ENCODE measurements around the gene C11orf24.
A peak's percentile ranks its signal among the peaks of the same experiment; 100 is the strongest.

The C11orf24 gene

DNA sequence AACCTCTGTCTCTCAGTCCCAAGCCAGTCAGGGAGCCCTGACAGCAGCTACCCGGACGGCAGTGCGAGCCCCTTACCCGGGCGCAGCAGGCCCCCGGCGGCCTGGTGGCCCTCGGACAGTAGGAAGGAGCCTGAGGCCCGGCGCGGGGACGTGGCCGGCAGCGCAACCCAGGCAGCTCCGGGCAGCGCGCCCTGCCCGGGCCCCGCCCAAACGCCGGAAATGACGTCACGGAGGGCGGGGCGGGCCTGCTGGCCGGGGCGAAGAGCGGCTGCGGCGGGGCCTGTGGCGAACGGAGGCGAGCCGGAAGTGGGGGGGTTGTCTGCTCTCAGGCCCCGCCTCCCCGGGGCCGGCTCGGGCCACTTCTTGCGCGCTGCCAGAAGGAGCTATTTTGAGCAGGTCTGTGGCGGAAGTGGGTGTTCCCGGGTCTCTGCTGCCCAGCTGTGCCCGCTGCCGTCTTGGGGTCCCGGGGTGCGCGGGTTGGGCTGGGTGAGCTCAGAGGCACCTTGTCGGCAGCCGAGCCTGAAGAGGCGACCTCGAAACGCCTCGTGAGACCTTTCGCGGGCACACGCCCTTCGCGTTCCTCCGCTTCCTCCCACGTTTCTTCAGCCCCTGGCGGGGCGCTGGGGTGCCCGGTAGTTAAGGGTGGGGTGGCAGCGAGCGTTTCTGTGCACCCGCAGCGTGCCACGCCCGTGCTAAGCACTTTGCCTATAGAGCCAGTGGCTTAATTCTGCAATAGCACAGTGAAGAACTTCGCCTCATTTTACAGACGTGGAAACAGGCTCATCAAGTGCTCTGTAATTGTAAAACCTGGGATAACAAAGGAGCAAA lies at the start of gene C11orf24:
TSS of gene C11orf24 (minus strand) at position 193 of the 828 bp plus-strand sequence. CDS start 8,206 bp downstream, outside the sequence.
- Histone ChIP-seq H3K9me3 (ENCODE audit: control insufficient read depth, low read length) (no peaks in the 10 kb centered on the region), H3K4me1 (ENCODE audit: control insufficient read depth, insufficient read depth, low read length) (peaks cover 23% of the 10 kb centered on the region), H3K9ac (ENCODE audit: low read length) (peak within 1 kb of the TSS; percentile 97)

DNA sequence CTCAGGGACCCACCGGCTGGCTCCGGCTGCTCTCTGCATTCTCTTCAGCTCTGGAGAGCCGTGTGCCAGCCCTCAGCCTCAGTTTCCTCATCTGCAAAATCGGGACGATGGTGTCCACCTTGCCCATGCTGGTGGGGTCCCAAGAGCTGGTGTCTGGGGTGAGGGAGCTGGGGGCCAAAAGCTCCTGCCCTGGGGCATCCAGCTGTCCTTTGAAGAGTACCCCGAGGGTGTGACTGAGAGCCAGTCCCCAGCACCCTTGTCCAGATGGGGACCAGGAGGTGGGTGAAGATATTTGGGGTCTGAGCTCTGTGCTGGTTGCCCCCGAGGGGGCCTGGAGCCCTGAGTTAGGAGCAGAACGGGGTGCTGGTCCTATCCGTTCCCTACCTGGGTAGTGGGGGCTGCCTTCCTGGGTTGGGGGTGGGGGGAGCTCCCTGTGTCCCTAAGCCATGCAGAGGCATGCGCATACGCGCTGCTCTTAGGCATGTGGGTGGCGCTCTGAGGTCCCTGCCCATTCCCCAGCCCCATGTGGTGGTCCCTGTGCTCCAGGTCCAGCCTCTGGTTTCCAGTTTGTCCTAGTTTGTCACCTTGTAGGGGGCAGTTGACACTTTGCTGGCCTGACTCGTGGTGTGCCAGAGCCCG lies 45.5 kb upstream of the C11orf24 start:
- no peak overlapping the region for H3K4me3 ChIP-seq (ENCODE audit: low read length)
- no peaks in the 10 kb centered on the region for H3K9me3 ChIP-seq (ENCODE audit: control insufficient read depth, low read length)
- no peaks in the 10 kb centered on the region for H3K36me3 ChIP-seq (ENCODE audit: control insufficient read depth, insufficient read depth, low read length, severe bottlenecking)
- peaks cover 39% of the 10 kb centered on the region for H3K4me1 ChIP-seq (ENCODE audit: control insufficient read depth, insufficient read depth, low read length)
- no peaks in the 10 kb centered on the region for H3K27me3 ChIP-seq (replicated peaks; ENCODE audit: control insufficient read depth, insufficient read depth, low read length)
- peak overlapping the region; percentile 29 for H3K9ac ChIP-seq (ENCODE audit: low read length)
- no peak for DNase-seq (ENCODE audit: low read depth)

More for the DNA sequence above, at the start of gene C11orf24:
- Histone ChIP-seq H3K4me3 (ENCODE audit: low read length) (peak within 1 kb of the TSS; percentile 97), H3K36me3 (ENCODE audit: control insufficient read depth, insufficient read depth, low read length, severe bottlenecking) (peaks cover 12% of the 10 kb centered on the region), H3K27me3 (replicated peaks; ENCODE audit: control insufficient read depth, insufficient read depth, low read length) (no peaks in the 10 kb centered on the region)
- DNase-seq (ENCODE audit: low read depth), result peak; percentile 98

DNA sequence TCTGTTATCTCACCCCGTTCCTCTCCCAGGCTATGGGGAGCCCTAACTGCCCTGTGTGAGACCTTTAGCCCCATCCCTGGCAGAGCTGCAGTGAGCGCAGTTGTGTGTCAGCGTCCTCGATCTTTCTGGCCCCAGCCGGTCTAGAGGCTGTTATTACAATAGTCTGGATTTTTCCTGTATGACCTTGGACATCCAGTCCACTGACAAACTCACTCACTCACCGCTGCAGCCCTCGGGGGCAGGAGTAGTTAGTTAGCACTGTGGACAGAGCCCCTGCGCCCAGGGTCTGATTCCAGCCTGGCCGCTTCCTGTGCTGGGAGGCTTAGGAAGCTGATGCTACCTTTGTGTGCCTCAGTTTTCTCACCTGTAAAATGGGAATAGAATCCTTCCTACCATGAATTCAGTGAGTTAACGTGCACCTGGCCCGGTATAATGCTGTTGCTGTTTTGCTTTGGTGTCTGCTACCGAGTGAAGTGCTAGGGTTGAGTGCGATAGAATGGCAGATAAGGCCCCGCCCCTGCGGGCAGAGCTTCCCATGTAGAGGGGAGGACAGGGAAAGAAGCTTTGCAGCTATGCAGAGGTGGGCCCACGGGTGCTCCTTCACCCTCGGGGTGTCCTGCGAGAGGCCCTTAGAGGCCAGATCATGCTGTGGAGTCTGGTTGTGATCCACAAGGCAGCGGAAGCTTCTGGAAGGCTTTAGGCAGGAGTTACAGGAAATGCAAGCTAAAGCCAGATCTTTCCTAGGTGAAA lies 43.6 kb upstream of the C11orf24 start:
- Histone ChIP-seq H3K27me3 (replicated peaks; ENCODE audit: control insufficient read depth, insufficient read depth, low read length) (no peaks in the 10 kb centered on the region), H3K9ac (ENCODE audit: low read length) (peak overlapping the region; percentile 85), H3K9me3 (ENCODE audit: control insufficient read depth, low read length) (no peaks in the 10 kb centered on the region), H3K4me1 (ENCODE audit: control insufficient read depth, insufficient read depth, low read length) (peaks cover 31% of the 10 kb centered on the region), H3K4me3 (ENCODE audit: low read length) (peak overlapping the region; percentile 86), H3K36me3 (ENCODE audit: control insufficient read depth, insufficient read depth, low read length, severe bottlenecking) (no peaks in the 10 kb centered on the region)
- no peak for DNase-seq (ENCODE audit: low read depth)

DNA sequence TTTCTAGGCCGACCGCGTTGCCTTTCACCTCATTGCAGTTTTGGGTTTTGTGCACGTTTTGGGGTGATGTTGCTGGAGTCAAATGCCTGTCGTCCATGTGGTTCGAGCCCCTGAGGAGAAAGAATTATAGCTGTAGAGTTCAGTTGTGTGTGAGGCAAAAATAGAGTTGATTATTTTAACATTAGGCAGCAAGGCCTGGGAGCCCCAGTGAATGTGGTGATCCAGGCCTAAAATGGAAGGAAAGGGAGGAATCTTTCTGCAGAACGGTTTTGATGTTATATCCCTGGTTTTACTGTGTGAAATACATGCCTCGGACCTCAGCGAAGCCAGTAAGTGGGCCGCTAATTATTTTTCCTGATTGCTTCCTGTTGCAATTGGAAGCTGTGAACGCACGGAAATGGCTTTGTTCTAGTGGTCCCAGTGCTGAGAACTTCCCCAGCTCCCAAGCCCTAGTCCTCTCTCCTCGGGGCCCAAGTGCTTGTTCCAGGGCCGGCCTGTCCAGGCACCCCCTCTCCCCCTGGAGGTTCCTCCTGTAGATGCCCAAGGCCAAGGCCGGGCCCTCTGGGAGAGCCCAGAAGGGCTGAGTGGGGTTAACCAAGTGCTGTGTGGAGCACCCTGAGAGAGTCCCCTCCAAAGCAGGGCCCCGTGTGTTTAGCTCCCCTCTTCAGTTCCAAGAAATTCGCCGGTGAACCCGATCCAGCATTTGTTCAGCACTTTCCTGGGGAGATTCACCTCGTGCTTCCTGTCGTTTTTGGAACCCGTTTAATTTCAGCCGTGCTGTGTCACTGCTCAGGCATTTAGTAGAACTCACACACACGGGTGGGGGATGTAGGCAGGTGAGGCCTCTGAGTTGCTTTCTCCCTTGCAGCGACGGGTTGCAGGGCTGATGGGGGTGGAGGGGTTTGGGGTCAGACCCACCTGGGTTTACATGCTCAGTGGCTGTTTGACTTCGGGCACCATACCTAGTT lies 42.7 kb upstream of the C11orf24 start:
- Histone ChIP-seq H3K4me3 (ENCODE audit: low read length) (peak overlapping the region; percentile 86), H3K9ac (ENCODE audit: low read length) (peak overlapping the region; percentile 85), H3K9me3 (ENCODE audit: control insufficient read depth, low read length) (no peaks in the 10 kb centered on the region), H3K36me3 (ENCODE audit: control insufficient read depth, insufficient read depth, low read length, severe bottlenecking) (no peaks in the 10 kb centered on the region), H3K27me3 (replicated peaks; ENCODE audit: control insufficient read depth, insufficient read depth, low read length) (no peaks in the 10 kb centered on the region), H3K4me1 (ENCODE audit: control insufficient read depth, insufficient read depth, low read length) (peaks cover 31% of the 10 kb centered on the region)
- DNase-seq (ENCODE audit: low read depth), result no peak

DNA sequence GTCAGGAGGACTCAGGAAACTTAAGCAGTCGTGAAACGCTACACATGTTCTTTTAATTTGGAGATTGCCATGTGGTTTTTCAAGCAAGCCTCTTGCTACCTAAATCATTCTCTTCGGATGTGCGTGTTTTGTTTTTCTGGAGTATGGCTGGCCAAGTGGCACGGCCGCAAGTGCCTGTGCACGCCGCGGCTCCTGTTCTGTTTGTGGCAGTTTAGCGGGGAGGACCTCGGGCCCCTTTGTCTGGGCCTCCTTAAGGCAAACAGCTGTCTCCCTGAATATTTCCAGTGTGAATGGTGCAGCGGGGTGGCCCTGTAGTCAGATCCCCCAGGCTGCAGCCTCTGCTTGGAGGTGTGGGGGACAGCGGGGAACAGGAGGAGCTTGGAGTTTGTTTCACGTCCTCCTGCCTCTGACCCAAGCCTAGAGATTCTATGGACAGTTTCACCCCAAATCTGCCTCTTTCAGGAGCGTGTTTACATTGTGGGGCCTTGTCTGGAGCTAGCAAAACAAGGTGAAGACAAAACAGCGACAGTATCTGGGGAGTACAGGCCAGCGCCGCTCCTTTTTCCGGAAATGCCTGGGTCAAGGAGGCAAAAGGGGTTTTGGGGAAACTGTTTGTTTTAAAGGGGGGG lies 41.9 kb upstream of the C11orf24 start:
- peak overlapping the region; percentile 85 for H3K9ac ChIP-seq (ENCODE audit: low read length)
- H3K36me3 ChIP-seq (ENCODE audit: control insufficient read depth, insufficient read depth, low read length, severe bottlenecking), result no peaks in the 10 kb centered on the region
- no peaks in the 10 kb centered on the region for H3K9me3 ChIP-seq (ENCODE audit: control insufficient read depth, low read length)
- H3K27me3 ChIP-seq (replicated peaks; ENCODE audit: control insufficient read depth, insufficient read depth, low read length), result no peaks in the 10 kb centered on the region
- DNase-seq (ENCODE audit: low read depth), result peak; percentile 65
- peaks cover 31% of the 10 kb centered on the region for H3K4me1 ChIP-seq (ENCODE audit: control insufficient read depth, insufficient read depth, low read length)
- peak overlapping the region; percentile 86 for H3K4me3 ChIP-seq (ENCODE audit: low read length)

DNA sequence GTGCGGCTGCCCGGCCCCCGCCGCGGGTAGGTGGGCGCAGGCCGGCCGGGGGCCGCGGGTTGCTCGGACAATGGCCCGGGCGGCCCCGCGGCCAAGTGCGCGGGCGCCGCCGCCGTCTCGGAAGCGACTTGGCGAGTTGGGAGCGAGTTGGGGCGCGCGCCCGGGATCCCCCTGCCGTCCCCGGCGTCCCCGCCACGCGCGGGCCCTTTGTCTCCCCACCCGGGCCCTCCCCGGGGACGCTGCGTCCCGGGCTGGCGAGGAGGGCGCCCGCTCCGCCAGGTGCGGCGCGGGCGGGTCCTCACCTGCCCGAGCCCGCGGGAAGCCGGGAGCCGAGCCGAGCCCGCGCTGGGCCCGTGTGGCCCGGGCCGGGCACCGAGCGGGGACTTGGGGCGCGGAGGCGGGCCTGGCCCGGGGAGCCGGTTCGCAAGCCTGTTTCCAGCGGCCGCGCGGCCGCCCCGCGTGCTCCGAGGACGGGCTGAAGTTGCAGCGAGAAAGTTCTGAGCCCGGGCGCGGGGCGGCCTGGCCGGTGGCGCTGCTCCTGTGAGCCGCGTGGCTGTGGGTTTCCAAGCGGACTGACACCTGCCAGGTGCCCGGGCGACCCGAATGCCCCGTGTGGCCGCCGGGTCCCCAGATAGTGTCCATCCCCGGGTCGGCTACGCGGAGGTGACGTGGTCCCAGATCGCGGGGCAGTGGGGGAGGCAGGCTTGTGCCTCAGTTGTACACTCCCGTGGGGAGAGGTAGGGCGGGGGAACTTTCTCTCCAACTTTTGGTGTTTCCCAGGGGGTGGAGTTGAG lies 41.2 kb upstream of the C11orf24 start:
- Histone ChIP-seq H3K27me3 (replicated peaks; ENCODE audit: control insufficient read depth, insufficient read depth, low read length) (no peaks in the 10 kb centered on the region), H3K4me1 (ENCODE audit: control insufficient read depth, insufficient read depth, low read length) (peaks cover 31% of the 10 kb centered on the region), H3K36me3 (ENCODE audit: control insufficient read depth, insufficient read depth, low read length, severe bottlenecking) (no peaks in the 10 kb centered on the region), H3K9ac (ENCODE audit: low read length) (peak overlapping the region; percentile 85), H3K9me3 (ENCODE audit: control insufficient read depth, low read length) (no peaks in the 10 kb centered on the region), H3K4me3 (ENCODE audit: low read length) (peak overlapping the region; percentile 86)
- peak; percentile 59 for DNase-seq (ENCODE audit: low read depth)

DNA sequence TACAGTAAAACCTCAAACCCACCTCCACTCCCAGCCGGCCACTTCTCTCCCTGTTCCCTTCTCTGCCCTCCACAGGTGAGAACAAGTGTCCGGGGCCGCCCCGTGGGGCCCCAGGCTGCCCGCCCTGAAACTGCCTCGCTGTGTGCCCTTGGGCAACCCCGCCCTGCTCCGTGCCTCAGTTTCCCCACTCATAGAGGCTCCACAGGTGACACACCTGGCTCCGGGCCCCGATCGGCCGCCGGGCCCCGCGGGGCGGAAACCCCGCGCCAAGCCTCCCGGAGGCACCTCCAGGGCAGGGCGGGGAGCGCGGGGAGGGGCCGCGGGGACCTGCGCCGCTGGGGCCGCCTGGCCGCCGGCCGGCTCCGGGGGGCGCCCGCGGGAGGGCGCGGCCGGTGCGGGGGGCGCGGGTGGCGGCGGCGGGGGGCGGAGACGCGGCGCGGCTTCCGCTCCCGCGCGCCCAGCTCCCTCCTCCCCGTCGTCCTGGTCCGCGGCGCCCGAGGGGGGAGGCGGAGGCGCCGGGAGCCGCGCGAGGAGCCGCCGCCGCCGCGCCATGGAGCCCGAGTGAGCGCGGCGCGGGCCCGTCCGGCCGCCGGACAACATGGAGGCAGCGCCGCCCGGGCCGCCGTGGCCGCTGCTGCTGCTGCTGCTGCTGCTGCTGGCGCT lies 40.5 kb upstream of the C11orf24 start, which contains the start of gene LRP5:
TSS of gene LRP5 (plus strand) at position 475 of the 663 bp plus-strand sequence. CDS start at position 599, 124 bp downstream.
- Histone ChIP-seq H3K4me3 (ENCODE audit: low read length) (peak within 1 kb of the TSS; percentile 86), H3K4me1 (ENCODE audit: control insufficient read depth, insufficient read depth, low read length) (peaks cover 30% of the 10 kb centered on the region), H3K36me3 (ENCODE audit: control insufficient read depth, insufficient read depth, low read length, severe bottlenecking) (no peaks in the 10 kb centered on the region), H3K9ac (ENCODE audit: low read length) (peak within 1 kb of the TSS; percentile 85), H3K9me3 (ENCODE audit: control insufficient read depth, low read length) (no peaks in the 10 kb centered on the region), H3K27me3 (replicated peaks; ENCODE audit: control insufficient read depth, insufficient read depth, low read length) (no peaks in the 10 kb centered on the region)
- DNase-seq (ENCODE audit: low read depth), result peak; percentile 78

DNA sequence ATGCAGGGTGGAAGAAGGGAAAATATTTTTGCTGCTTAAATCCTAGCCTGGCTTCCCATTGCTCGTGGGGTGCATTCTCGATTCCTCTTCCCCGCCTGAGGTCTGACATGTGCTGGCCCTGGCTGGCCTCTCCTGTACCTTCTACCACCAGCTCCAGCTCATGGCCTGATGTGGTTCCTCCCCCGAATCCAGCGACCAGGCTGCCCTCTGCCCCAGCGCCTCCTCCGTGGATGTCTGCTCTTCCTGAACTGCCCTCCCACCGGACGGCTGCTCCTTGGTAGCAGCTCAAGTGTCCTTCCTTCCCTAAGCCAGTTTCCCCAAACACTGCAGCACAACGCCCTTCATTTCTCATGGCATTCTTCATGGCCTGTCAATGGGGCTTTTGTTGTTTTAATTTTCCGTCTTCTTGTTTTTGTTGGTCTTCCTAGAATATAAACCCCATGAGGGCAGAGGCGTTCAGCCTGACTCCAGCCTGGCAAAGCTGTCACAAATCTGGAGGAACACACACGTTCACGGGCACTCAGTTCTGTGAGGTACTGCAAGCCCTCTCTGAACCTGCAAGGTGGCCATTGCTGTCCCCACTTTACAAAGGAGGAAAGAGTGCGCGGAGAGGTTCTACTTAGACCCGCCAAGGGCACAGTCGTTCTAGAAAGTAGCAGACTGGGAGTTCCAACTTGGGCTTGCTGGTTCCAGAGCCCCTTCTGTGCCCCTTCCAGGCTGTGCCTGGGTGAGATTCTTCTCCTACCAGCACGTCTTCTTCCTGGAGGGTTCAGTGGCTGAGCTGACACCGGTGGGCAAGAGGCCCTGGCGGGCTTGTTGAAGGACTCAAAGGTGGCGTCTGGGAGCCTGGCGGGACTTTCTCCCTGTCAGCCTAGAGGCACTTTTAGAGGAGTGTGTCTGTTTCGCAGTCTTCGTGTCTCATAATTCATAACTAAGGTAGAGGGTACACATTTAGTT lies 39.7 kb upstream of the C11orf24 start:
- Histone ChIP-seq H3K4me3 (ENCODE audit: low read length) (peak overlapping the region; percentile 47), H3K9ac (ENCODE audit: low read length) (no peak overlapping the region), H3K9me3 (ENCODE audit: control insufficient read depth, low read length) (no peaks in the 10 kb centered on the region), H3K4me1 (ENCODE audit: control insufficient read depth, insufficient read depth, low read length) (peaks cover 25% of the 10 kb centered on the region), H3K27me3 (replicated peaks; ENCODE audit: control insufficient read depth, insufficient read depth, low read length) (no peaks in the 10 kb centered on the region), H3K36me3 (ENCODE audit: control insufficient read depth, insufficient read depth, low read length, severe bottlenecking) (no peaks in the 10 kb centered on the region)
- DNase-seq (ENCODE audit: low read depth), result no peak
